Hematopoietic multipotent progenitor cell treated with erythropoietin and hydrocortisone succinate and interleukin-3 and kit ligand, for 17 days (in vitro differentiated cells): Measurements from ENCODE around the gene ENGASE.

Experiments used
- DNase-seq: peaks from one replicate; pipeline ENCODE4 v3.0.0-alpha.2; 2015; ENCODE audit warnings: low spot score

ENGASE gene

DNA sequence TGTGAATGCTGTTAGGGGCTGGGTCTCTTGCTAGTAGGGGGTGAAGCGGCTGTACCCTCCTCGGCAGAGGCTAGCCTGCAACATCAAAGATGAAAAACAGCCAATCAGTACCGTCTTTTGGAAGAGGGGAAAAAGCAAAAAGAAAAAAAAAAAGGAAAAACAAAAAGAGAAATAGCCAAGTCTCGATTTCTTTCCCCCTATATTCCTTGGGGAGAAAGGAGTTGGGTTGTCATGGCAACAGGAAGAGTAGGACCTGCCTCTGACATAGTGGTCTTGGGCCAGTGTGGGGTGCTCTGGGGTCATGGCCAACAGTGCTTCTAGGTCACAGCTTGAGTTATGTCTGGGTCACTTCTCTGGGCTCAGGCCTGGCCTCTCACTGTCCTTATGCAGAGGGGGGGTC is 17.9 kb downstream of the ENGASE start:
- DNase-seq: no peak

DNA sequence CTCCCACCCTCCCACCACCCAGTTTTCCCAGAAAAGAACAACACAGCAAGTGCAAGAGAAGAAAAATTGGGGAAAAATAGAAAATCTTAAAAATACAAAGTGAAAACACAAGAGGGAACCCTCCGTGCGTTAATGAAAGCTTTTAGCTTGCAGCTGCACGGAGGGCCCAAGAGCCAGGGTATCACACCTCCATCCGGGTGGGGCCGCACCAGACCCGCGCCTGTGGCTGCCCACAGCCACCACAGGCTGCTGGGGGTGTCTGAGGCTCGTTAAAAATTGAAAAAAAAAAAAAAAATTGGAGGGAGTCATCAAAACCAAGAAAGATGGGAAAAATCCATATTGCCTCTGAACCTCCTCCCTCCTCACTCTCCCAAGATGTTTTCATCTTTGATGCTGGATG is 18.6 kb downstream of the ENGASE start:
- DNase-seq: no peak

DNA sequence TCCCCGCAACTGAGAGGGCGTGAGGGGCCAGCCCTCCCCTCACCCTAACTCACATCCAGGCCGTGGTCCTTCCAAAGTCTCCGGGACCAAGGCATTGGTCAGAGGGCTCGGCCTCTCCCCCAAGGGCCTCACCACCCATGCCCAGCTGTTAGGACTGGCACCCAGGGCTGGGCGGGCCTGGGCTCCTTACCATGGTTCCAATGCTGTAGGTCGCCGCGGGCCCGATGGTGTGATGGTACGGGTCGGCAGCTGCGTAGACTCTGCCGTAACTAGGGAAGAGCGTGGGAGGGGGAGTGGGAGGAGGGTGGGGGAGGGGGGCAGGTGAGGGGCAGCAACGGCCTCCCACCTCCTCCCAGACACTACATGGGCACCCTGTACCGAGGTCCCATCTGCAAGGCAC is 19.6 kb downstream of the ENGASE start:
- DNase-seq: no peak

DNA sequence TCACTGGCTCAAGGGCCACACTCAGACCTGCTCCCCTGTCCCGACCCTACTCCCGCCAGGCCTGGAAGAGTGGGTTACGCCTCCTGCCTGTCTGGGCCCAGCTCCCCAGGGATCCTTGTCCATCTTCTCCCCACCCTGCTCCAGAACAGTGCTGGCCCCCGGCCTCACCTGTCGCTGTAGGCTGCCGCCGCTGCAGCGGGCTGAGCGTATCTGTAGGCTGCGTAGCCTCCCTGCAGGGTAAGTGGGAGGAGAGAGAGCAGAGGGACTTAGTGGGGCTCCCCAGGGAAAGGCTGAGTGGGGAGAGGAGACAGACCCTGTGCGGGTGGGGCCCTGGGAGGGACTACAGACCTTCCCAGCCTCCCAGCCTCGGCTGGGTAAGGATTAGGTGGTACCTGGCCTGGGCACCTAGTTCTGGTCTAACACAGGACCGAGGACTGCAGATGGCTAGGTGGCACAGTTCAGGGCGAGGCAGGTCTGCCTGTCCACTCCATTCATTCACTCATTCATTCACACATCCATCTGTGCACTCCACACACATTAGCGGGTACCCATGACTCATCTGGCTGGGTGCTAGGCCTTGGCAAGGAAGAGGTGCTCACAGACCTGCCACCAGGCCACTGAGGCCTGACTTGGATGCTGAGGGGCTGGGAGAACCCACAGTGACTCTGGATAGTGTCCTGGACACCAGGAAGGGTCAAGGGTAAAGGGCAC is 20.9 kb downstream of the ENGASE start:
- no peak for DNase-seq

DNA sequence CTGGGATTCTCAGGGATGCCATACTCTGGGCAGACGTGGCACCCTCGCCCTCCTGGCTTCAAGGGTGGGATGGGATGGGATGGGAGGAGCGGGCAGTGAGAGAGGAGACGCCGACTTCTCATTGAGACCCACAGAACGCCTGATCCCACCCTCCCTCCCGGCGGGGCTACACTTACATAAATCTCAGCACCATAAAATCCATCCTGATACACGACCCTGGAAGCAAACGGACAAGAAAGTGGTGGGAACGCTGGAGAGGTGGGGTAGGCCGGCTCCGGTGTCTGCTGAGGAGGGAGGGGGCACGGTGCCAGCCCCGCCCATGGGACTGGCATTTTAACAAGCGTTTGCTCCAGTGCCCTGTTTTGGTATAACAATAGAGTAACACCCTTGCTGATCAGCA is 21.9 kb downstream of the ENGASE start:
- no peak for DNase-seq

DNA sequence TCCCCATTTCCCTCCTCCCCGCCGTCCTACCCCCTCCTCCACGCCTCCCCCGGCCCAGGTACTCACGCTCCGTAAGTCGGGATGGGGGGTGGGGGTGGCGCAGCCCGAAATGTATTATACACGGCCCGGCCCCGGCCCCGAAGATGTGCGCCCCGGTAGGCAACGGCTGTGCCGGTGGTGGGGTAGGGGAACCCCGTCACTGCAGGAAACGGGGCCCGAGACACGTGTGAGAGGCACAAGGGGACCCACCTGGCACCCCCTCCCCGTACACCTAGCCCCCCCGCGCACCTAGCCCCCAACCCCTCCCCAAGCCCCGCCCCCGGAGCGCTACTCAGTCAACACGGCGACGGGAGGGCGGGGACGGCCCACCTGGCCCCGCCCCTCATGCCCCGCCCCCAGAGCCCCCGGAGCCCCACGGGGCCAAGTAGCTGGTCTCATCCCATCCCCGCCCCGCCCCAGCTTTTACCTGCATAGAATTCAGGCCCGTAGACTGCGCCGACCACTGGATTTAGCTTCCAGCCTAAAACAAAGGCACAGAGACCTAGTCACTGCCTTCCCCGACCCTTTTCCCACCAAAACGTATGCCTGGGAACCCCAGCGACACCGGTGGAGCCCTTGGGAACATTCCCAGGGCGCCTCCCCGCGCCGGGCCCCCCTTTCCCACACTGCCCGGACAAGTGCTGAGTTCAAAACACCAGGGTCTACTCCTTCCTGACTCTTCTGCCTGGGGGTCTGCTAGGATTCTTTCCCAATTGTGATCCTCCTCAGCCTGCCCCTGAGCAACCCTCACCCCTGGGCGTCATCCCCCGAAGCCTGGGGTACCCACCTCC is 22.8 kb downstream of the ENGASE start:
- no peak for DNase-seq

DNA sequence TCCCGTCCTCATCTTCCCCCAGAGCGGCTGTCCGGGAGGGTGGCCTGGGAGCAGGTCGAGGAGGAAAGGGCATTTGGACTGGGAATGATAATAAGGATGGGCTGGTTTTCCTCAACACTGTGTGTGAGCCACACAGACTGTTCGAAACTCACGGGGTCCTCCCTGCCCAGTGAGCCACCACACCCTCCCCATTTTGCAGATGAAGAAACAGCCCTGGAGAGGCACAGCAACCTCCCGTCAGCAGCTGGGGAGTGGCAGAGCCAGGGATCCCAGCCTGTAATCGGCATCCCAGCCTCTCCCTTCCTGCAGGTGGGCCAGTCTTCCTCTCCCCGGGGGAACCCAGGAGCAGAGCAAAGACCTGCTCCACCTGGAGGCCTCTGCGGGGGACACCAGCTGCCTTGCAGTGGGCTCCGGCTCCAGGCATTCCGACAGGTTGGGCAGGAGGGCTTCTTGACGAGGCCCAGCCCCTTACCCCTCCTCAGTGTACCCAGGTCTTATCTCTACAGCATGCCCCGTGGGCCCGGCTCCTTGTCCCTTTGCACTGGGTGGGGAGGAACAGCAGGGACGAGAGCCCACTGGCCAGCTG is 23.8 kb downstream of the ENGASE start:
- no peak for DNase-seq

DNA sequence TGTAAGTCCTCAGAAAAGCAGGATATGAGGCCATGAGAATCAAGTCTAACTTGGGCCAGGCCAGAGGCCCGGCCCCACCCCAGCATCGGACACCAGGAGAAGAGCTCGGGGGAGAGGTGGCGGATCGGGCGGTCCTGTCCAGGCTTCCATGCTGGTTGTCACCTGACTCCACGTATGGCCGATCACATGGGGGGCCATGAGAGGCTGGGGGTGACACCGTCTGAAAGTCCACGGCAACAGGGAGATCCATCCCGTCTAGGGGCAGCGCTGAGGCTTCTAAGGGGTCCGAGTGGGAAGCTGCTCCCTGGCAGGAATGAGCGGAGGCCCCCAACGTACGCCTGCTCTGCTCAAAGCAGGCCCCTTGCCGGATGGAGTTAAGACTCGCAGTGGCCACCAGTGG is 25.8 kb downstream of the ENGASE start:
- DNase-seq: no peak

DNA sequence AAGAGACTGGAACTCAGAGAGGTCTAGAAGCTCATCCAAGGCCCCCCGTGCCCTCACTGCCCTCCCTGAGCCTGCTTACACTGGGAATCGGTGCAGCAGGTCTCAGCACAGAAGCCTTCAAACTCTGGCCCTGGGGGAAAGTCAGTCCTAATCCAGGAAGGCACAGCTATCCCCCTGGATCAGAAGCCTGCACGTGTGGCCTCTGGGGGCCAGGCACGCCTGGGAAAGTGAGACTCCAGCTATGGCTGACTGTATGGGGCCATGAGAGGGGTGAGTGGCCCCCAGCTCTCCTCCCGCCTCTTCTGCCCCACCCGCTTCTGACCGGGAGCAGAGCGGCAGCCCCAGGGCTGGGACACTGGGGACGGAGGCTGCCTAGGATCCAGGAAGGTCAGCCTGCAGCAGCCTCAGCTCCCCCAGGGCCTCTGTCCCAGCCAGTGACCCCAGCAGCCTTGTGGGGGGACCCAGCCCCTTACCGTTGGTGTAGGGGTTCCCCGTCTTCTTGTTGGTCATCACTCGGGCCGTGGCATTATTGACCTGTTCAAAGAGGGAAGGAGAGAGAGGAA is 26.6 kb downstream of the ENGASE start:
- DNase-seq: no peak

DNA sequence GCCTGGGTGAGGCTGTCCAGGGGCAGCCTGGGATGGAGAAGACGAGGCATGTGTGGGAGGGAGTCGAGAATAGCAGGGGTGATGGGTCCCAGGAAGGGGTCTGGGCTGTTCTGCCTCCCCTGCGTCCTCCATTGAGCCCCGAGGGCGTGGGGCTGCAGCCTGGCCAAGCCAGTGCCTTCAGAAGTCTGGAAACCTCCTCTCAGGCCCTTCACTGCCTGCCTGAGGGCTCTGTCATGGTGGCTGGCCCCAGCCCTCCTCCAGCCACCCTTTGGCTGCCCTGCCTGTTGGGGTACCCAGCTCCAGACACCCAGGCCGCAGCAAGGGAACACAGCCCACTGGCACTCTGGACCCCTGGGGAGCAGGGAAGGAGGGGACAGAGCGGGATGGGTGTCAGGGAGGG is 27.6 kb downstream of the ENGASE start:
- no peak for DNase-seq

DNA sequence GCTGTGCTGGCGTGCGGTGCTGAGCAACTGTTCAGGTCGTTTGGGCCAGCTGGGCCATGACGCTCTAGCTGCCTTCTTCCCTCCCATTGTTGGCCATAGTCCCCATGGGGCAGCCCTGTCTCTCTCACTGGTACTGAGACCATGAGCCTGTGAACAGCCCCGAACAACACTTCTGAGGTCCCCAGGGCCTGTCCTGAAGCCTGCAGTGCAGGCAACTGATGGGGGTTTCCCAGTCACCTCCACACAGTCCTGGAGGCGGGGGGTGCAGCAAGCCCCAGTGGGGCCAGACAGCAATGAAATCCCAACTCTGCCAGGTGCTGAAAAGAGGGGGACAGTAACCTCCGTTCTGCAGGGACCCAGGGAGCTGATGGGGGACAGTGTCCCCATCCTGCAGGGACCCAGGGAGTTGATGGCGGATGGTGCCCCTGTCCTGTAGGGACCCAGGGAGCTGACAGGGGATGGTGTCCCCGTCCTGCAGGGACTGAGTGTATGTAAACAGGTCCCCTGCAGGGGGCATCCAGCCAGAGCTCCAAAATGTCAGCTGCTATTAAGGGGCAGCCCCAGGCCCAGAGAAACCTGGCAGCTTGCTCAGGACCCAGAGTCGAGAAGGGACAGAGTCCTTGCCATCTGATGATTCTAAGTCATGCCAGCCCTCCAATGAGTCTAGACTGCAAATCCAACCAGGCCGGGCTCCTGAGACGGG is 30.4 kb downstream of the ENGASE start:
- DNase-seq: no peak

DNA sequence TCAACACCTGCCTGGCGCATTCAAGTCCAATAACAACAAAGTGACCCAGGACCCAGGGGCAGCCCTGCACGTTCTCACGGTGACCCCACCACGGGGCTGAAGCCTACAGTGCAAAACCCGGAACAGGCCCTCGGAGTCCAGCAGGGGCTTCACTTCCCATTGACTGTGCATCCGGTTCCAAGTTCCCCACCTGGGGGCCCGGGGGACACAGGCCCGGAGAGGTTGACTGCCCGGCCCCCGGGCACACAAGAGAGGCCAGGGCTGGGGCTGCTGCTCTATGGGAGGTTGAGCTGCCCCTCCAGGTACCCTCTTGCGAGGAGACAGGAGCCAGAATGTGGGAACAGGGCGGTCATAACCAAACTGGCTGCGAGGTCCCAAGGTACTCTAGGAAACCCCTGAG is 31.3 kb downstream of the ENGASE start:
- no peak for DNase-seq

DNA sequence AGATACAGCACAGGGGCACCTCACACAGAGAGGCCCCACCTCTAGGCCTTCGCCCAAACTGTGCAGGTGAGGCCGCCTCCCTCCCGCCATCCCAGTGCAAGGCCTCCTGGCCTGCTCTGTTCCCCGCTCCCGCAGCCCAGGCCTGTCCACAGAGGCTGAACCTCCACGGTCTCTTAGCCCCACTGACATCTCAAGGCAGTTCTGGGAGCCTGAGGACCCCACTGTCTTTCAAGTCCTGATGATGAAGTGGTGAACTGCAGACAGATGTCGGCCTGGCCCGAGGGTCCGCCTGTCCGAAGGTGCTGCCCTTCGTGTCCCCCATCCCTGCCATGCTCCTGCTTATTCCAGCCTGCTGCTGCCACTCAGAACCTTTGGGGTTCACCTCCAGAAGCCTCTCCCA is 32.3 kb downstream of the ENGASE start:
- DNase-seq: no peak

DNA sequence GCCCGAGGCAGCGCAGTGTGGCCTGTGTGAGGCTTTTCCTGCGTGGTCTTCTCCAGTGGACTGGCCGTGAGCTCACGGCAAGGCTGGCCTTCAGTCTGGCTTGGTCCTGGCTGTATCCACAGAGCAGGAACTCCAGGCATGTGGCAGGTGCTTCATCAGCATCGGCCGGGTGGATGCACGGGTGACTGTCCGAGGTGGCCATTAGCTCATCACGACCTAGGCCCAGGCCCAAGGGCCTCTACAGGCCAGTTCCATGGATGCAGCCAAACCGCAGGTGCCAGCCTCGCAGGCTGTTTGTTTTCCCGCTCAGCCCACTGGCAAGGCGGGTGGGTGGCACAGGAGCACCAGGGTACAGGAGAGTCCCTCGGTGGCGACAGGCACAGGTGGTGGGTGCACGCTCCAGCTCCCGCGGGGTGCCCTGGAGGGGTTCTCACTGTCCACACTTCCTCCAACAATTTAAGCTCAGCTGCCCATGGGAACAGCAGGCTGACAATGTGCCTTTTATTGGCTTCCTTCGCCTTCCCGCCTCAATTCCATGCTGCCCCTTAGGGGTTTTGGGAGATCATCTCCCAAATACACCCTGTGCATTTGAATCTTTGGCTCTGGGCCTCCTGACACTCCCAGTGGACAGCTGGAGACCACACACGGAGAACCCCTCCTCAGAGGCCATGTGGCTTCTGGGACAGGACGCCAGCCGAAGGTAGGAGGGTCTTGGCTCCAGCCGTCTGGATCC is 33.0 kb downstream of the ENGASE start:
- no peak for DNase-seq

DNA sequence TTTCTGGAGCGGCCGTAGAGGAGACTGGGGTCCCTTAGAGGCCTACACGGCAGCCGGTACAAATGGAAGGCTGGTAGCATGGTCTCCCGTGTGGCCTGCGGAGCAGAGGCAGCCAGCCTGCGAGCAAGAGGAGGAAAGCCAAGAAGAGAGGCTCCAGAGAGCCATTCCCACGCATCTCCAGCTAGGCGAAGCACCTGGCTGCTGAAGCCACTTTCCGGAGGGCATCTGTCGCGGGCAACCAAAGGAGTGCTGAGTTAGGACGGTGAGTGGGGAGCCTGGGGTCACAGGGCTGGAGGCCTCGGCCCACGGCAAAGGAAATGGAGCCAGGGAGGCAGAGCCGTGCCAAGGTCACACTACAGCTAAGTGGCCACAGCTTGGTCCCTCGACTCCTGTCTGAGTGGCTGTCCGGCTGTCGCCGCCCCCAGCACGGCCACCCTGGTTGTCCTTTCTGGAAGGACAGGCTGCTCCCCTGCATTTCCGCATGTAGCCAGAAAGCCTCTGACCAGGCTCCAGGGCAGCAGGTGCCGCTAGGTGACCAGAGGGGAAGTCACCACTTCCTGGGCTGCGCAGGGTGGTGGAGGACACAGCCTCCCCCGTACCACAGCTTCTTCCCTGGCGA is 33.7 kb downstream of the ENGASE start:
- no peak for DNase-seq

DNA sequence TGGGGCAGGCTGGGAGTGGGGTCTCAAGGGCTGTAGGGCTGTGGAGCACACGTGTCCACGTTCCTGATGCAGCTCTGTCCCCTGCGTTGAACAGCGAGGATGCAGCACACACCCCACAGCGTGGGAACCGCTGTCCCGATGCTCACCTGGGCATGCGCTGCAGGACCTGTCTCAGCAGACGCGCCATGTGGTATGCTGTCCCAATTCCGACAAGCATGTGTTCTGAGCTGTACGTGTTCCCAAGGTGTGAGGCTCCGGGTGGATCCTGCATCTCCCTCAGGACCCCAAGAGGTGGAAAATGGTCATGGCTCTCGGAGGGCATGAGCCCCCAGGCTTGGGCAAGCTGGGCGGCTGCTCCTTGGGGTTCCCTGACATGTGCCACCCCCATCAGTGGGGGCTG is 34.2 kb downstream of the ENGASE start:
- DNase-seq: no peak

DNA sequence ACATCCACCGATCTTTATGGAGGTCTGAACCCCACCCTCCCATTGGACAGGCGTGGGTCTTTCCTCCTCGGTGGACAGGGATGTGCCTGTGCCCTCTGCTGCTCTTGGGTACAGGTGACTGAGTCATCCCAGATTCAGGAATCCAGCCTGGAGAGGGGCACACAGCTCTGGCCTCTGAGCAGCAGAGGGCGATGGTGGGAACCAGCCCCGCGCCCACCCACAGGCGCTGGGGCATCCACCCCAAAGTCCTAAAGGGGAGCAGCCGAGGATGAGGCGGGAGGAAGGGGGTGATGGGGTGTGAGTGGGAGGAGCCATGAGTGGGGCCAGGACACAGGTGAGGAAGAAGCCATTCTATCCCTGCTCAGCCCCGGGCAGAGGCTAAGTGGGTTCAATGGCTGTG is 35.0 kb downstream of the ENGASE start:
- DNase-seq: no peak

DNA sequence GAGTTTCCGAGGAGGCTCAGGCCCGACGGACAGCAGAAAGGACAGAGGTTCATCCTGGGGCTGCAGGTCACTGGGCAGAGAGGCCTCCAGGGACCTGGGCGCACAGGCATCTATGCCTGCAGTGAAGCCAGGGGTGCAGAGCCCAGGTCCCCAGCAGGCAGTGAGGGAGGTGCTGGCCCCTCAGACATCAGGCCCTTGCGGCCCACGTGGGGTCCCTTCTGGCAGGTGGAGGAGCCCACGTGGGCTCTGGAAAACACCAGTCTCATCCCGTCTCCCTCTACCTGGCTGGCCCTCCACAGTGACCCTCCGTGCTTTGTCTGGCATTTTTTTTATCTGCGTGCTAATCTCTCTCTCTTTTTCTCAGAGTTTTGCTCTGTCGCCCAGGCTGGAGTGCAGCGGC is 36.5 kb downstream of the ENGASE start:
- DNase-seq: no peak

DNA sequence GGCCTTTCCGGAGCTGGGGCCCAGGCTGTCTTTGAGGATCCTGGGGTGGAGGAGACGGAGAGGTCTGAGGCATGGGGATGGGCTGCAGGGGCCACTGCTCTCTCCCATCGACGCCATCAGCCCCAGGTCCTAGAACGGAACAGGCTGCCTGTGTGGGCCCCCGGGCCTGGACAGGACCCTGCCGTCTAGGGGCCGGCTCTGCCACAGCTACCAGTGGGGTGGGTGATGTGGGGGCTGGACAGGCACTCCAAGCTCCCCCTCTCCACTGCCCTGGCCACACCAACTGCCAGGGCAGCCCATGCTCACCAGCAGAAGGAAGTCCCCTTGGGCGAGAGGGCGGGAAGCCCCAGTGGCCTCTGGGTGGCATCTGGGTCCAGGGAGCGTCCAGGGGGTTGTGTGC is 37.8 kb downstream of the ENGASE start:
- DNase-seq: no peak

DNA sequence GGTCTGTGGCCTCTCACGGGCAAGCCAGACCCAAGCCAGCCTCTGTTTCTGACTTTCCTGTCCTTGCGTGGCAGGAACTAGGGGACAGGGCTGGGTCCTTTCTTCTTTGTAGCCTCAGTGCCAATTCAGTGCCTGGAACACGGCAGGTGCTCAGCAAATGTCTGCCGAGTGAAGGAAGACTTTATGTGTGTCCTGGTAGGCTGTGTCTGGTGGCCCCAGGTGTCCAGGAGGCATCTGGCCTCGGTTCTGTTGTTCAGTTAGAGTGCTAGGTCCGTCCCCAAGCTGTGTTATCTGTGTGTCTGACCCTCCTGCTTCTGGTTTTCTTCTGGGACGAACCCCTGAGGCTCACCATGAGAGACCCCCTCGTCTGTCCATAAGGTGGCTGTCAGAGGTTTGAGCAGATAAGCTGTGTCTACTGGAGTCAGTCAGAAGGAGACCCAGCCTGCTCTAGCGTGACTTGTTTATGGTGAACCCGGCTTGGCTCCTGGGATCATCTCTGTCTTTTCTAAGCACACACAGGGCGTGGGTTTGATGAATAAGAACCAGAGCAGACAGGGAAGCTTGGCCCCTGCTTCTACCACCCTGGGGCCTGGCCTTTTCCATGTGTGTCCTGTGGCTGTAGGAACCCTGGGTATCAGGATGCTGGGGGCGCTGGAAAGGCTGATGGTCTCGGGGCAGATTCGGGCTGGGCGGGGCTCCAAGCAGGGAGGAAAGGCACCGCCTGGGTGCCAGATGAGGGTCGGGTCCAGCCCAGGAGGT is 39.3 kb downstream of the ENGASE start:
- no peak for DNase-seq
